H9 (cell line): Measurements from ENCODE around the gene DNAJA4. TPM values are rescaled to one million over a fixed set of nuclear protein-coding genes. Genes with fewer than 3 reads are reported as not detected.

Experiments
- DNase-seq: peaks from one replicate; pipeline ENCODE4 v3.0.0-alpha.2; 2017
- H2AFZ ChIP-seq: one replicate; pipeline ENCODE4 v1.6.1; 2013; ENCODE audit warnings: mild to moderate bottlenecking, low read length, control low read depth, moderate library complexity
- H2AK5ac ChIP-seq: 2 replicates; pipeline ENCODE4 v1.6.1; 2013; ENCODE audit warnings: low read length, control low read depth, mixed read lengths; ENCODE audit not compliant: insufficient read length
- H2BK120ac ChIP-seq: one replicate; pipeline ENCODE4 v1.6.1; 2013; ENCODE audit warnings: low read depth, mild to moderate bottlenecking, low read length, control low read depth, inconsistent platforms; ENCODE audit not compliant: poor library complexity, severe bottlenecking
- H2BK12ac ChIP-seq: 2 replicates; pipeline ENCODE4 v1.6.1; 2013; ENCODE audit warnings: low read length, control low read depth, mixed read lengths, low read depth; ENCODE audit not compliant: insufficient read length
- H2BK15ac ChIP-seq: 2 replicates; pipeline ENCODE4 v1.6.1; 2013; ENCODE audit warnings: low read depth, low read length, control low read depth
- H2BK20ac ChIP-seq: one replicate; pipeline ENCODE4 v1.6.1; 2013; ENCODE audit warnings: low read depth, mild to moderate bottlenecking, low read length, control low read depth, inconsistent platforms; ENCODE audit not compliant: poor library complexity, severe bottlenecking
- H2BK5ac ChIP-seq: 2 replicates; pipeline ENCODE4 v1.6.1; 2013; ENCODE audit warnings: low read length, control low read depth, mixed read lengths; ENCODE audit not compliant: insufficient read length
- H3K14ac ChIP-seq: 2 replicates; pipeline ENCODE4 v1.6.1; 2013; ENCODE audit warnings: low read length, control low read depth; ENCODE audit not compliant: insufficient read depth
- H3K18ac ChIP-seq: 2 replicates; pipeline ENCODE4 v1.6.1; 2013; ENCODE audit warnings: low read depth, mild to moderate bottlenecking, mixed read lengths, low read length, control low read depth; ENCODE audit not compliant: insufficient read length
- H3K23ac ChIP-seq: 2 replicates; pipeline ENCODE4 v1.6.1; 2013; ENCODE audit warnings: low read length, control low read depth, mixed read lengths, low read depth; ENCODE audit not compliant: insufficient read length
- H3K23me2 ChIP-seq: 2 replicates; pipeline ENCODE4 v1.6.1; 2013; ENCODE audit warnings: low read depth, mild to moderate bottlenecking, mixed read lengths, low read length, control low read depth; ENCODE audit not compliant: insufficient read length, poor library complexity, severe bottlenecking
- H3K27ac ChIP-seq: 2 replicates; pipeline ENCODE4 v1.5.1; 2013; ENCODE audit warnings: low read length, control low read depth, mixed read lengths, low read depth; ENCODE audit not compliant: insufficient read length
- H3K27me3 ChIP-seq: 2 replicates; pipeline ENCODE4 v1.6.1; 2013; ENCODE audit warnings: low read length, control low read depth, inconsistent platforms; ENCODE audit not compliant: insufficient read depth
- H3K4ac ChIP-seq: 2 replicates; pipeline ENCODE4 v1.6.1; 2013; ENCODE audit warnings: low read depth, mild to moderate bottlenecking, control low read depth, inconsistent platforms, low read length, moderate library complexity
- H3K4me1 ChIP-seq: 2 replicates; pipeline ENCODE4 v1.6.1; 2013; ENCODE audit warnings: low read length, control low read depth, inconsistent platforms; ENCODE audit not compliant: insufficient read depth
- H3K4me2 ChIP-seq: 2 replicates; pipeline ENCODE4 v1.6.1; 2013; ENCODE audit warnings: low read length, control low read depth, mixed read lengths; ENCODE audit not compliant: insufficient read length, insufficient read depth
- H3K56ac ChIP-seq: 2 replicates; pipeline ENCODE4 v1.6.1; 2013; ENCODE audit warnings: low read depth, mild to moderate bottlenecking, mixed read lengths, low read length, control low read depth; ENCODE audit not compliant: insufficient read length
- H3K79me1 ChIP-seq: 2 replicates; pipeline ENCODE4 v1.6.1; 2013; ENCODE audit warnings: low read depth, mild to moderate bottlenecking, moderate library complexity, low read length, control low read depth, inconsistent platforms; ENCODE audit not compliant: insufficient read depth, poor library complexity, severe bottlenecking
- H3K79me2 ChIP-seq: 2 replicates; pipeline ENCODE4 v1.6.1; 2013; ENCODE audit warnings: low read length, control low read depth, inconsistent platforms; ENCODE audit not compliant: insufficient read depth
- H3K9ac ChIP-seq: 2 replicates; pipeline ENCODE4 v1.6.1; 2013; ENCODE audit warnings: low read length, control low read depth, mixed read lengths; ENCODE audit not compliant: insufficient read length; ENCODE audit errors: extremely low read depth
- H3K9me3 ChIP-seq: one replicate; pipeline ENCODE4 v1.6.1; 2013; ENCODE audit warnings: low read depth, low read length, inconsistent platforms; ENCODE audit not compliant: control insufficient read depth
- H3T11ph ChIP-seq: one replicate; pipeline ENCODE4 v1.6.1; 2013; ENCODE audit warnings: mild to moderate bottlenecking, low read length, control low read depth, inconsistent platforms
- H4K20me1 ChIP-seq: one replicate; pipeline ENCODE4 v1.6.1; 2013; ENCODE audit not compliant: control insufficient read depth, insufficient read length, insufficient read depth
- H4K5ac ChIP-seq: 2 replicates; pipeline ENCODE4 v1.6.1; 2013; ENCODE audit warnings: low read depth, mild to moderate bottlenecking, mixed read lengths, low read length, control low read depth; ENCODE audit not compliant: insufficient read length
- H4K8ac ChIP-seq: replicated peaks from 2 replicates; pipeline ENCODE4 v1.6.1; 2013; ENCODE audit warnings: low read length, control low read depth, mixed read lengths, low read depth; ENCODE audit not compliant: insufficient read length
- H4K91ac ChIP-seq: 2 replicates; pipeline ENCODE4 v1.6.1; 2013; ENCODE audit warnings: low read depth, mild to moderate bottlenecking, moderate library complexity, mixed read lengths, low read length, control low read depth; ENCODE audit not compliant: insufficient read length
- H3K27ac Mint-ChIP-seq, 3 experiments: 2 replicates in 2 of 3; 3 replicates in 1 of 3; pipeline ENCODE4 v1.8.0; 2020 to 2021; ENCODE audit warnings: mixed read lengths in 3 of 3, mild to moderate bottlenecking in 1 of 3, moderate library complexity in 1 of 3
- H3K27me3 Mint-ChIP-seq: 2 replicates; pipeline ENCODE4 v1.8.0; 2021; ENCODE audit warnings: low read depth, mild to moderate bottlenecking, moderate library complexity, mixed read lengths
- H3K36me3 Mint-ChIP-seq, 3 experiments: 2 replicates in 2 of 3; 3 replicates in 1 of 3; pipeline ENCODE4 v1.8.0; 2020 to 2021; ENCODE audit warnings: low read depth in 3 of 3, mixed read lengths in 3 of 3; ENCODE audit not compliant: insufficient read depth in 1 of 3
- H3K4me1 Mint-ChIP-seq, 2 experiments: 2 replicates each; pipeline ENCODE4 v1.8.0; 2020; ENCODE audit warnings: mixed read lengths in 2 of 2
- H3K4me3 Mint-ChIP-seq, 2 experiments: 2 replicates in 1 of 2; 3 replicates in 1 of 2; pipeline ENCODE4 v1.8.0; 2020 to 2021; ENCODE audit warnings: mild to moderate bottlenecking in 2 of 2, mixed read lengths in 2 of 2, moderate library complexity in 1 of 2
- H3K9me3 Mint-ChIP-seq, 2 experiments: 2 replicates in 1 of 2; 3 replicates in 1 of 2; pipeline ENCODE4 v1.8.0; 2020; ENCODE audit warnings: mild to moderate bottlenecking in 2 of 2, mixed read lengths in 2 of 2, moderate library complexity in 1 of 2
- WGBS: extraction: QIAGEN DNeasy Blood & Tissue Kit; methylation state at CpG from one replicate; pipeline ENCODE4 v1.1.7; 2013; ENCODE audit warnings: missing lambda C conversion rate, low lambda C conversion rate, mixed read lengths; ENCODE audit not compliant: insufficient read length; ENCODE audit errors: extremely low coverage; 5-methylcytosine and 5-hydroxymethylcytosine counted together
- total RNA-seq: library from RNA; stranded (reverse); gene quantifications from 2 replicates; pipeline ENCODE4 v1.2.1, GENCODE V29; 2021
- TF ChIP-seq, protein P1 (sequence below): fragments of 200-600 bp; sonication (generic); conservative IDR thresholded peaks from 3 replicates; pipeline ENCODE4 v1.8.0; 2021; ENCODE audit warnings: antibody characterized with exemption, mild to moderate bottlenecking

The DNAJA4 gene
- total RNA-seq, 1 experiment from 2014 or later: 0.13 TPM

DNA sequence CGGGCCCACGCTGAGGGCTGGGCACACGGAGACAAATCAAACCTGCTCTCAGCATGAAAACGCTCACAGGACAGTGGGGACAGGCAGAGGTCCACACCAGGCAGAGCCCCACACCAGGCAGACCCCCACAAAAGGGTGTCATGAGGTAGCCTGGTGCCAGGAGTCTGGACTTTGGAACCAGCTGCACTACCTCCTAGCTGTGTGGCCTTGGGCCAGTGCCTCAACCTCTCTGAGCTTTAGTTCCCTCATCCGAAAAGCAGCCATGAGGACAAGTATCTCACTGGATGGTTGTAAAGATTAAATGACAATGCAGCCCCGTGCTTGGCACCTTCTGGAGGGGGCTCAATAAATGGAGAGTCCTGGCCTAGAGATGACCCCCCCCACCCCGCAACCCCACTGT lies 59.3 kb downstream of the DNAJA4 start:
- Histone ChIP-seq H3K9me3 (no peaks in the 10 kb centered on the region), H3K18ac (no peak overlapping the region), H3T11ph (no peak overlapping the region), H4K91ac (no peak overlapping the region), H2BK15ac (no peak overlapping the region), H2BK12ac (no peak overlapping the region), H4K20me1 (no peaks in the 10 kb centered on the region), H2AK5ac (no peak overlapping the region), H3K79me1 (no peaks in the 10 kb centered on the region), H3K4me1 (peaks cover 7% of the 10 kb centered on the region; the same call in 1 of the 2 replicates), H4K8ac (no peak overlapping the region), H2BK20ac (no peak overlapping the region), H3K4ac (no peak overlapping the region), H2BK5ac (no peak overlapping the region), H4K5ac (no peak overlapping the region), H2AFZ (no peak overlapping the region), H3K27me3 (no peaks in the 10 kb centered on the region), H2BK120ac (no peak overlapping the region), H3K56ac (no peak overlapping the region), H3K79me2 (no peaks in the 10 kb centered on the region), H3K27ac (no peak overlapping the region), H3K4me2 (no peak overlapping the region), H3K23me2 (no peaks in the 10 kb centered on the region), H3K9ac (no peak overlapping the region), H3K23ac (no peak overlapping the region), H3K14ac (no peak overlapping the region)
- TF ChIP-seq, protein P1, sequence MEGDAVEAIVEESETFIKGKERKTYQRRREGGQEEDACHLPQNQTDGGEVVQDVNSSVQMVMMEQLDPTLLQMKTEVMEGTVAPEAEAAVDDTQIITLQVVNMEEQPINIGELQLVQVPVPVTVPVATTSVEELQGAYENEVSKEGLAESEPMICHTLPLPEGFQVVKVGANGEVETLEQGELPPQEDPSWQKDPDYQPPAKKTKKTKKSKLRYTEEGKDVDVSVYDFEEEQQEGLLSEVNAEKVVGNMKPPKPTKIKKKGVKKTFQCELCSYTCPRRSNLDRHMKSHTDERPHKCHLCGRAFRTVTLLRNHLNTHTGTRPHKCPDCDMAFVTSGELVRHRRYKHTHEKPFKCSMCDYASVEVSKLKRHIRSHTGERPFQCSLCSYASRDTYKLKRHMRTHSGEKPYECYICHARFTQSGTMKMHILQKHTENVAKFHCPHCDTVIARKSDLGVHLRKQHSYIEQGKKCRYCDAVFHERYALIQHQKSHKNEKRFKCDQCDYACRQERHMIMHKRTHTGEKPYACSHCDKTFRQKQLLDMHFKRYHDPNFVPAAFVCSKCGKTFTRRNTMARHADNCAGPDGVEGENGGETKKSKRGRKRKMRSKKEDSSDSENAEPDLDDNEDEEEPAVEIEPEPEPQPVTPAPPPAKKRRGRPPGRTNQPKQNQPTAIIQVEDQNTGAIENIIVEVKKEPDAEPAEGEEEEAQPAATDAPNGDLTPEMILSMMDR: no peak
- H3K9me3 Mint-ChIP-seq: no peaks in the 10 kb centered on the region
- H3K27me3 Mint-ChIP-seq: peaks cover 2% of the 10 kb centered on the region
- H3K4me3 Mint-ChIP-seq: no peak overlapping the region
- H3K27ac Mint-ChIP-seq: no peak overlapping the region
- DNase-seq: no peak
- no CpG with 5 or more reads among the region's 7 CpGs for WGBS
- peaks cover 23 to 41% of the 10 kb centered on the region in 2 experiments for H3K4me1 Mint-ChIP-seq
- H3K36me3 Mint-ChIP-seq: no peaks in the 10 kb centered on the region
